ENCODE data around the gene PCGF3. TPM values are rescaled to one million over a fixed set of nuclear protein-coding genes. Genes with fewer than 3 reads are reported as not detected.
A peak's percentile ranks its signal among the peaks of the same experiment; 100 is the strongest.
"Not testable (repeated sequence)": the region's sequence is repeated elsewhere in the genome, so short reads cannot be mapped to it uniquely, and the experiment has no call there.

PCGF3 gene
- total and polyA plus RNA-seq, 5 donors, result 25.0 to 30.1 (median 27.1) TPM

- DNase-seq (peak in 1 of 3 donors; percentile 18), ATAC-seq (no peak)
- Histone ChIP-seq H3K9me3 (ENCODE audit: control insufficient read depth, low read length) (no peaks in the 10 kb centered on the region), H3K27ac (ENCODE audit: low read length) (no peak overlapping the region), H3K4me1 (ENCODE audit: control insufficient read depth, insufficient read depth, low read length) (peaks cover 12% of the 10 kb centered on the region), H3K27me3 (ENCODE audit: control insufficient read depth, insufficient read depth) (no peaks in the 10 kb centered on the region), H3K4me3 (ENCODE audit: low read length) (no peak overlapping the region)
- WGBS, result 94% methylated on average over 5 of the region's 5 CpGs
- intact Hi-C loops (cut with DNase I), result no loop called here
Measured at GRCh38 chr4:770022-770421, 64.4 kb downstream of the PCGF3 start.

- Histone ChIP-seq H3K27me3 (ENCODE audit: control insufficient read depth, insufficient read depth) (no peaks in the 10 kb centered on the region), H3K4me3 (ENCODE audit: low read length) (no peak overlapping the region), H3K9me3 (ENCODE audit: control insufficient read depth, low read length) (no peaks in the 10 kb centered on the region), H3K4me1 (ENCODE audit: control insufficient read depth, insufficient read depth, low read length) (peaks cover 12% of the 10 kb centered on the region), H3K27ac (ENCODE audit: low read length) (peak overlapping the region; percentile 71)
- 61% methylated on average over 6 of the region's 6 CpGs for WGBS
- ATAC-seq, result peak; percentile 20 to 22
- intact Hi-C loops (cut with DNase I), result no loop called here
- peak in 2 of 3 donors; percentile 48 to 50 for DNase-seq
Measured at GRCh38 chr4:771464-771863, 65.8 kb downstream of the PCGF3 start.

DNA sequence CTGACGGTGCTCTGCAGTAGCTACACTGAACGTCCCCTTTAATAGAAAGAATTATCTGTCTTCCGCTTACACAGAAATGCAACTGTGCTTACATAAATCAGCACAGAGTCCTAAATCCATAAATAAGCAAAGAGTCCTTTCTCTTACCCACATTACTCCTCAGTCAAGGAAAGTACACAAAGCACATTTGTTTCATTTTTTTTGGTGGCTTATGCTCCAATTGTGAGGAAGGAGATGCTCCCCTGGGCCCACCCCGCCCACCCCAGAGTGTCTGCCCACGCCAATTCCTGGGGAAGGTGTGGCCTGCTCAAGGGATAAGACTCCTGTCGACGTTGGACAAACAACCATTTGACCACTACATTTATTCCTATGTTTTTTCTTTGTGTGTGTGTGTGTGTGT lies 66.5 kb downstream of the PCGF3 start:
- Histone ChIP-seq H3K9me3 (ENCODE audit: control insufficient read depth, low read length) (no peaks in the 10 kb centered on the region), H3K4me3 (ENCODE audit: low read length) (no peak overlapping the region), H3K4me1 (ENCODE audit: control insufficient read depth, insufficient read depth, low read length) (peaks cover 12% of the 10 kb centered on the region), H3K27me3 (ENCODE audit: control insufficient read depth, insufficient read depth) (no peaks in the 10 kb centered on the region), H3K27ac (ENCODE audit: low read length) (peak overlapping the region; percentile 71)
- WGBS, result 31% methylated on average over 7 of the region's 7 CpGs
- peak; percentile 45 to 58 for ATAC-seq
- peak in 2 of 3 donors; percentile 34 to 51 for DNase-seq
- intact Hi-C loops (cut with DNase I), result no loop called here

GRCh38 chr4:772776-773175 lies 67.1 kb downstream of the PCGF3 start:
- no peak overlapping the region for H3K4me3 ChIP-seq (ENCODE audit: low read length)
- peak; percentile 30 to 34 for ATAC-seq
- DNase-seq, result no peak
- intact Hi-C loops (cut with DNase I), result no loop called here
- H3K4me1 ChIP-seq (ENCODE audit: control insufficient read depth, insufficient read depth, low read length), result peaks cover 12% of the 10 kb centered on the region
- no peaks in the 10 kb centered on the region for H3K27me3 ChIP-seq (ENCODE audit: control insufficient read depth, insufficient read depth)
- 82% methylated on average over 8 of the region's 8 CpGs for WGBS
- H3K27ac ChIP-seq (ENCODE audit: low read length), result peak overlapping the region; percentile 33
- H3K9me3 ChIP-seq (ENCODE audit: control insufficient read depth, low read length), result no peaks in the 10 kb centered on the region

- Histone ChIP-seq H3K27ac (ENCODE audit: low read length) (peak overlapping the region; percentile 33), H3K9me3 (ENCODE audit: control insufficient read depth, low read length) (no peaks in the 10 kb centered on the region), H3K4me3 (ENCODE audit: low read length) (no peak overlapping the region), H3K27me3 (ENCODE audit: control insufficient read depth, insufficient read depth) (no peaks in the 10 kb centered on the region), H3K4me1 (ENCODE audit: control insufficient read depth, insufficient read depth, low read length) (peaks cover 12% of the 10 kb centered on the region)
- DNase-seq (peak in 1 of 3 donors; percentile 74), ATAC-seq (peak; percentile 39 to 45)
- 50% methylated on average over 9 of the region's 9 CpGs for WGBS
- intact Hi-C loops (cut with DNase I), result no loop called here
Measured at GRCh38 chr4:773214-773613, 67.6 kb downstream of the PCGF3 start.

DNA sequence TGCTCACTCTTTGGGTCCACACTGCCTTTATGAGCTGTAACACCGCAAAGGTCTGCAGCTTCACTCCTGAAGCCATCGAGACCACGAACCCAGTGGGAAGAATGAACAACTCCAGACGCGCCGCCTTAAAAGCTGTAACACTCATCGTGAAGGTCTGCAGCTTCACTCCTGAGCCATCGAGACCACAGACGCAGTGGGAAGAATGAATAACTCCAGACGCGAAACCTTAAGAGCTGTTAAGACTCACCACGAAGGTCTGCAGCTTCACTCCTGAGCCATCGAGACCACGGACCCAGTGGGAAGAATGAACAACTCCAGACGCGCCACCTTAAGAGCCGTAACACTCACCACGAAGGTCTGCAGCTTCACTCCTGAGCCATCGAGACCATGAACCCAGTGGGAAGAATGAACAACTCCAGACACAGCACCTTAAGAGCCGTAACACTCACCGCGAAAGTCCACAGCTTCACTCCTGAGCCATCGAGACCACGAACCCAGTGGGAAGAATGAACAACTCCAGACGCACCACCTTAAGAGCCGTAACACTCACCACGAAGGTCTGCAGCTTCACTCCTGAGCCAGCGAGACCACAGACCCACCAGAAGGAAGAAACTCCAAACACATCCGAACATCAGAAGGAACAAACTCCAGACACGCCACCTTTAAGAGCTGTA lies 68.9 kb downstream of the PCGF3 start:
- H3K27me3 ChIP-seq (ENCODE audit: control insufficient read depth, insufficient read depth); H3K9me3 ChIP-seq (ENCODE audit: control insufficient read depth, low read length); DNase-seq; H3K4me3 ChIP-seq (ENCODE audit: low read length); ATAC-seq; intact Hi-C loops (cut with DNase I); H3K27ac ChIP-seq (ENCODE audit: low read length): not testable (repeated sequence)
- peaks cover 14% of the 10 kb centered on the region for H3K4me1 ChIP-seq (ENCODE audit: control insufficient read depth, insufficient read depth, low read length)
- WGBS, result 95% methylated on average over 30 of the region's 30 CpGs

- ATAC-seq; H3K4me3 ChIP-seq (ENCODE audit: low read length); H3K27ac ChIP-seq (ENCODE audit: low read length); intact Hi-C loops (cut with DNase I); H3K9me3 ChIP-seq (ENCODE audit: control insufficient read depth, low read length); DNase-seq; H3K27me3 ChIP-seq (ENCODE audit: control insufficient read depth, insufficient read depth): not testable (repeated sequence)
- H3K4me1 ChIP-seq (ENCODE audit: control insufficient read depth, insufficient read depth, low read length), result peaks cover 19% of the 10 kb centered on the region
- 98% methylated on average over 2 of the region's 2 CpGs for WGBS
Measured at GRCh38 chr4:775485-775884, 69.9 kb downstream of the PCGF3 start.

GRCh38 chr4:776743-777441 lies 71.3 kb downstream of the PCGF3 start:
- ATAC-seq, result no peak
- DNase-seq, result no peak
- Histone ChIP-seq H3K4me1 (ENCODE audit: control insufficient read depth, insufficient read depth, low read length) (peaks cover 19% of the 10 kb centered on the region), H3K27me3 (ENCODE audit: control insufficient read depth, insufficient read depth) (no peaks in the 10 kb centered on the region), H3K27ac (ENCODE audit: low read length) (no peak overlapping the region), H3K9me3 (ENCODE audit: control insufficient read depth, low read length) (no peaks in the 10 kb centered on the region), H3K4me3 (ENCODE audit: low read length) (no peak overlapping the region)
- intact Hi-C loops (cut with DNase I), result no loop called here
- 94% methylated on average over 9 of the region's 9 CpGs for whole genome bisulfite sequencing

DNA sequence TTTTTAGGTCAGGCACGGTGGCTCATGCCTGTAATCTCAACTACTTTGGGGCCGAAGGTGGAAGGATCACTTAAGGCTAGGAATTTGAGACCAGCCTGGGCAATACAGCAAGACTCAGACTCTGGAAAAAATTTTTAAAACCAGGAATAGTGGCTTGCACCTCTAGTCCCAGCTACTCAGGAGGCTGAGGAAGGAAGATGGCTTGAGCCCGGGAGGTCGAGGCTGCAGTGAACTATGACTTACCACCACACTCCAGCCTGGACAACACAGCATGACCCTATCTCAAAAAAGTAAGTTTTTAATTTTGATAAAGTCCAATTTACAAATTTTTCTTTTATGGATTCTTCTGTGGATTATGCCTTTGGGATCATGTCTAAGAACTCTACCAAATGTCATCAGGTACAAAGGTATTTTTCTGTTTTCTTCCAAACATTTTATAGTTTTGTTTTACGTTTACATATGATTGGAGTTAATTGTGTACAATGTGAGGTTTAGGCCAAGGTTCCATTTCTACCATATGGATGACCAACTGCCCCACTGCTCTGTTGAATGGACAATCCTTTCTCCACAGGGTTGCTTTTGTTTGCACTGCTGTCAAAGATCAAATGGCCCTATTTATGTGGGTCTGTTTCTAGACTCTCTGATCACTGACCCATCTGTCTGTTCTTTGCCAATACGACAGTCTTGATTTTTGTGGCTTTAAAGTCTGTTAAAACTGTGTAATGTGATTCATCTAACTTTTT lies 72.1 kb downstream of the PCGF3 start:
- no peak for DNase-seq
- H3K4me1 ChIP-seq (ENCODE audit: control insufficient read depth, insufficient read depth, low read length), result peaks cover 17% of the 10 kb centered on the region
- H3K9me3 ChIP-seq (ENCODE audit: control insufficient read depth, low read length), result no peaks in the 10 kb centered on the region
- ATAC-seq, result no peak
- no peak overlapping the region for H3K27ac ChIP-seq (ENCODE audit: low read length)
- whole genome bisulfite sequencing, result 92% methylated on average over 6 of the region's 6 CpGs
- H3K27me3 ChIP-seq (ENCODE audit: control insufficient read depth, insufficient read depth), result no peaks in the 10 kb centered on the region
- intact Hi-C loops (cut with DNase I), result no loop called here
- no peak overlapping the region for H3K4me3 ChIP-seq (ENCODE audit: low read length)

DNA sequence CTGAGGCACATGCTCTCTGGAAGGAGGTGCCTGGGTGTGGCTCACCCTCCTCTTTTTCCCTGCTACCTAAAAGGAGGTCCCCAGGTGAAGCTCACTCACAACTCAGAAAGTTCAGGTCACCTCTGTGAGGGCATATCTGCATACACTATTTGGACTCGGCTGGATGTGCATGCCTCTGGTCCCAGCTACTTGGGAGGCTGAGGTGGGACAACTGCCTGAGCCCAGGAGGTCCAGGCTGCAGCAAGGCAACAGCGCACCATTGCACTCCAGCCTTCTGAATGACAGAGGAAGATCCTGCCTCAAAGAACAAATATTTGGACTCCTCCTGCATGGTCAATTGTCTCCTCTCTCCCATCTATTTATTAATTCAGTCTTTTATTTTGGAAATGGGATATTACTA lies 73.9 kb downstream of the PCGF3 start:
- no peaks in the 10 kb centered on the region for H3K27me3 ChIP-seq (ENCODE audit: control insufficient read depth, insufficient read depth)
- H3K4me1 ChIP-seq (ENCODE audit: control insufficient read depth, insufficient read depth, low read length), result peaks cover 10% of the 10 kb centered on the region
- H3K9me3 ChIP-seq (ENCODE audit: control insufficient read depth, low read length), result no peaks in the 10 kb centered on the region
- intact Hi-C loops (cut with DNase I), result no loop called here
- DNase-seq, result peak in 1 of 3 donors; percentile 9
- H3K27ac ChIP-seq (ENCODE audit: low read length), result no peak overlapping the region
- no peak for ATAC-seq
- no peak overlapping the region for H3K4me3 ChIP-seq (ENCODE audit: low read length)
- 88% methylated on average over 2 of the region's 2 CpGs for WGBS

DNA sequence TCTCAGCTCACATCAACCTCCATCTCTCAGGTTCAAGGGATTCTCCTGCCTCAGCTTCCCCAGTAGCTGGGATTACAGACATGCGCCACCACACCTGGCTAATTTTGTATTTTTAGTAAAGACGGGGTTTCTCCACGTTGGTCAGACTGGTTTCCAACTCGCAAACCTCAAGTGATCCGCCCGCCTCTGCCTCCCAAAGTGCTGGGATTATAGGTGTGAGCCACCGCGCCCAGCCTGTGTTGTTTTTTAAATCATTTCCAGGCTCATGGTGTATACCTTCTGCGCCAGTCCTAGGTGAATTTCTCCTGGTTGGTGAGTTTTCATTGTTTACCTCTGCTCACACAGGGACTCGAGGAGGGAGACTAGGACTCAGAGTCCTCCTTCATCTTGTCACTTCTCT lies 74.6 kb downstream of the PCGF3 start:
- intact Hi-C loops (cut with DNase I); ATAC-seq; H3K4me1 ChIP-seq (ENCODE audit: control insufficient read depth, insufficient read depth, low read length); H3K27ac ChIP-seq (ENCODE audit: low read length); H3K27me3 ChIP-seq (ENCODE audit: control insufficient read depth, insufficient read depth); H3K9me3 ChIP-seq (ENCODE audit: control insufficient read depth, low read length): not testable (repeated sequence)
- peak in 1 of 3 donors; percentile 13 for DNase-seq
- peak overlapping the region; percentile 58 for H3K4me3 ChIP-seq (ENCODE audit: low read length)
- 83% methylated on average over 10 of the region's 10 CpGs for WGBS

All from right cardiac atrium (tissue), 5 donors.